Measurements from ENCODE around the gene LEMD3. TPM values are rescaled to one million over a fixed set of nuclear protein-coding genes. Genes with fewer than 3 reads are reported as not detected.
A peak's percentile ranks its signal among the peaks of the same experiment; 100 is the strongest.

Gene LEMD3
- total RNA-seq, 1 donor from 2014 or later = 25.4 TPM

- DNase-seq = no peak
- Mint-ChIP-seq H3K27me3 (ENCODE audit: unreplicated experiment) (peaks cover 6% of the 10 kb centered on the region), H3K4me1 (ENCODE audit: low read depth, unreplicated experiment) (no peaks in the 10 kb centered on the region), H3K27ac (ENCODE audit: unreplicated experiment) (no peak overlapping the region), H3K4me3 (ENCODE audit: unreplicated experiment) (no peak overlapping the region), H3K36me3 (ENCODE audit: unreplicated experiment) (no peaks in the 10 kb centered on the region), H3K9me3 (ENCODE audit: unreplicated experiment) (no peaks in the 10 kb centered on the region)
- TF ChIP-seq CTCF (IDR thresholded peaks at IDR 0.05; ENCODE audit: partially characterized antibody, unreplicated experiment) = no peak
These were observed 4.6 kb upstream of the LEMD3 start for GRCh38 chr12:65164774-65165173.

GRCh38 chr12:65168681-65169319 is 583 bp upstream of the LEMD3 start:
- Mint-ChIP-seq H3K27ac (ENCODE audit: unreplicated experiment) (peak overlapping the region; percentile 97), H3K9me3 (ENCODE audit: unreplicated experiment) (no peaks in the 10 kb centered on the region), H3K4me1 (ENCODE audit: low read depth, unreplicated experiment) (peaks cover 11% of the 10 kb centered on the region), H3K4me3 (ENCODE audit: unreplicated experiment) (peak overlapping the region; percentile 92), H3K27me3 (ENCODE audit: unreplicated experiment) (peaks cover 4% of the 10 kb centered on the region), H3K36me3 (ENCODE audit: unreplicated experiment) (no peaks in the 10 kb centered on the region)
- TF ChIP-seq CTCF (IDR thresholded peaks at IDR 0.05; ENCODE audit: partially characterized antibody, unreplicated experiment) = no peak
- no peak for DNase-seq

GRCh38 chr12:65170209-65170881 is 962 bp downstream of the LEMD3 start:
- H3K4me3 Mint-ChIP-seq (ENCODE audit: unreplicated experiment) = peak overlapping the region; percentile 93
- peaks cover 4% of the 10 kb centered on the region for H3K27me3 Mint-ChIP-seq (ENCODE audit: unreplicated experiment)
- H3K27ac Mint-ChIP-seq (ENCODE audit: unreplicated experiment) = peak overlapping the region; percentile 72
- H3K36me3 Mint-ChIP-seq (ENCODE audit: unreplicated experiment) = no peaks in the 10 kb centered on the region
- no peak for TF ChIP-seq CTCF (IDR thresholded peaks at IDR 0.05; ENCODE audit: partially characterized antibody, unreplicated experiment)
- no peaks in the 10 kb centered on the region for H3K9me3 Mint-ChIP-seq (ENCODE audit: unreplicated experiment)
- peak; percentile 70 for DNase-seq
- peaks cover 11% of the 10 kb centered on the region for H3K4me1 Mint-ChIP-seq (ENCODE audit: low read depth, unreplicated experiment)

GRCh38 chr12:65171073-65171472 is 1.7 kb downstream of the LEMD3 start:
- H3K27ac Mint-ChIP-seq (ENCODE audit: unreplicated experiment) = peak overlapping the region; percentile 39
- peaks cover 11% of the 10 kb centered on the region for H3K4me1 Mint-ChIP-seq (ENCODE audit: low read depth, unreplicated experiment)
- DNase-seq = no peak
- no peak for TF ChIP-seq CTCF (IDR thresholded peaks at IDR 0.05; ENCODE audit: partially characterized antibody, unreplicated experiment)
- H3K4me3 Mint-ChIP-seq (ENCODE audit: unreplicated experiment) = peak overlapping the region; percentile 93
- no peaks in the 10 kb centered on the region for H3K9me3 Mint-ChIP-seq (ENCODE audit: unreplicated experiment)
- no peaks in the 10 kb centered on the region for H3K36me3 Mint-ChIP-seq (ENCODE audit: unreplicated experiment)
- H3K27me3 Mint-ChIP-seq (ENCODE audit: unreplicated experiment) = peaks cover 4% of the 10 kb centered on the region

- H3K27ac Mint-ChIP-seq (ENCODE audit: unreplicated experiment) = no peak overlapping the region
These were observed 2.5 kb downstream of the LEMD3 start for GRCh38 chr12:65171870-65172269.

More at GRCh38 chr12:65171870-65172269, 2.5 kb downstream of the LEMD3 start:
- H3K4me1 Mint-ChIP-seq (ENCODE audit: low read depth, unreplicated experiment) = peaks cover 11% of the 10 kb centered on the region
- no peak for DNase-seq
- peaks cover 4% of the 10 kb centered on the region for H3K27me3 Mint-ChIP-seq (ENCODE audit: unreplicated experiment)
- no peak for TF ChIP-seq CTCF (IDR thresholded peaks at IDR 0.05; ENCODE audit: partially characterized antibody, unreplicated experiment)
- H3K36me3 Mint-ChIP-seq (ENCODE audit: unreplicated experiment) = no peaks in the 10 kb centered on the region
- no peaks in the 10 kb centered on the region for H3K9me3 Mint-ChIP-seq (ENCODE audit: unreplicated experiment)
- H3K4me3 Mint-ChIP-seq (ENCODE audit: unreplicated experiment) = peak overlapping the region; percentile 76
